Islet of Langerhans (tissue), 1 donor: ENCODE measurements around the gene ABCB6.
"Not testable (repeated sequence)": the region's sequence is repeated elsewhere in the genome, so short reads cannot be mapped to it uniquely, and the experiment has no call there.

ENCODE experiments used
- FAIRE-seq: peaks from one replicate; lab custom pipeline; 2011; peaks lifted over from hg19 to GRCh38; lab: Jason Lieb, UNC

Gene ABCB6

GRCh38 chr2:219213486-219214071 is 5.2 kb downstream of the ABCB6 start:
- no peak for FAIRE-seq

GRCh38 chr2:219213026-219213415 is 5.7 kb downstream of the ABCB6 start:
- no peak for FAIRE-seq

GRCh38 chr2:219210886-219211362 is 7.8 kb downstream of the ABCB6 start:
- no peak for FAIRE-seq

GRCh38 chr2:219210196-219210885 is 8.4 kb downstream of the ABCB6 start:
- no peak for FAIRE-seq

GRCh38 chr2:219209236-219210195 is 9.2 kb downstream of the ABCB6 start:
- FAIRE-seq = no peak

GRCh38 chr2:219207884-219208740 is 10.6 kb downstream of the ABCB6 start:
- FAIRE-seq = no peak

- FAIRE-seq = no peak
Observed at GRCh38 chr2:219207134-219207883, 11.4 kb downstream of the ABCB6 start.

- no peak for FAIRE-seq
Observed at GRCh38 chr2:219206328-219207133, 12.2 kb downstream of the ABCB6 start, which contains the start of gene ZFAND2B. Gene ZFAND2B, plus strand, starts transcription at chr2:219206782. Its CDS starts 206 bp downstream, at chr2:219206988.

- no peak for FAIRE-seq
Observed at GRCh38 chr2:219205981-219206327, 12.8 kb downstream of the ABCB6 start.

- no peak for FAIRE-seq
Observed at GRCh38 chr2:219205165-219205538, 13.6 kb downstream of the ABCB6 start.

- FAIRE-seq = no peak
Observed at GRCh38 chr2:219204425-219205164, 14.2 kb downstream of the ABCB6 start.

GRCh38 chr2:219201331-219201730 is 17.4 kb downstream of the ABCB6 start:
- FAIRE-seq = not testable (repeated sequence)

- FAIRE-seq = not testable (repeated sequence)
Observed at GRCh38 chr2:219200502-219201326, 18.0 kb downstream of the ABCB6 start.

- FAIRE-seq = no peak
Observed at GRCh38 chr2:219199470-219200211, 19.1 kb downstream of the ABCB6 start.

GRCh38 chr2:219198974-219199373 is 19.8 kb downstream of the ABCB6 start:
- FAIRE-seq = no peak

- FAIRE-seq = no peak
Observed at GRCh38 chr2:219197388-219197787, 21.4 kb downstream of the ABCB6 start.

- no peak for FAIRE-seq
Observed at GRCh38 chr2:219186754-219187456, 31.9 kb downstream of the ABCB6 start.
